Mesothelial cell of epicardium (in vitro differentiated cells): ENCODE data around the gene ARL6. TPM values are rescaled to one million over a fixed set of nuclear protein-coding genes. Genes with fewer than 3 reads are reported as not detected.

Source experiments
- DNase-seq, 2 experiments: peaks; one replicate each; pipeline ENCODE4 v3.0.0; 2021; ENCODE audit warnings: low spot score in 2 of 2; ENCODE audit not compliant: unreplicated experiment in 2 of 2
- H3K27ac Mint-ChIP-seq: 2 replicates; pipeline ENCODE4 v1.8.0; 2021; ENCODE audit warnings: mixed read lengths
- H3K27me3 Mint-ChIP-seq: 2 replicates; pipeline ENCODE4 v1.8.0; 2021; ENCODE audit warnings: low read depth, mixed read lengths
- H3K36me3 Mint-ChIP-seq: 2 replicates; pipeline ENCODE4 v1.8.0; 2021; ENCODE audit warnings: mixed read lengths
- H3K4me1 Mint-ChIP-seq: 2 replicates; pipeline ENCODE4 v1.8.0; 2021; ENCODE audit warnings: mixed read lengths
- H3K4me3 Mint-ChIP-seq: 2 replicates; pipeline ENCODE4 v1.8.0; 2021; ENCODE audit warnings: mild to moderate bottlenecking, moderate library complexity, mixed read lengths
- H3K9me3 Mint-ChIP-seq: 2 replicates; pipeline ENCODE4 v1.8.0; 2021; ENCODE audit warnings: mixed read lengths
- CTCF ChIP-seq: fragments of 200-600 bp; sonication (generic); IDR thresholded peaks from one replicate; pipeline ENCODE4 v1.5.0; 2021; ENCODE audit warnings: antibody characterized with exemption; ENCODE audit not compliant: unreplicated experiment
- total RNA-seq: library from RNA; stranded (reverse); gene quantifications from 3 replicates; pipeline ENCODE4 v1.2.1, GENCODE V29; 2021

The ARL6 gene
- 7.0 to 8.9 TPM (median 8.2 TPM) in 3 replicates for total RNA-seq

GRCh38 chr3:97764407-97765238, at the start of gene ARL6:
ARL6 (plus strand) TSS chr3:97764758; CDS start chr3:97768108, 3,350 bp downstream.
- H3K27ac Mint-ChIP-seq = peak within 1 kb of the TSS; percentile 92
- H3K36me3 Mint-ChIP-seq = peaks cover 4% of the 10 kb centered on the region
- peaks cover 24% of the 10 kb centered on the region for H3K4me1 Mint-ChIP-seq
- H3K4me3 Mint-ChIP-seq = peak within 1 kb of the TSS; percentile 96
- TF ChIP-seq CTCF = no peak
- H3K27me3 Mint-ChIP-seq = no peaks in the 10 kb centered on the region
- peaks cover 2% of the 10 kb centered on the region for H3K9me3 Mint-ChIP-seq
- peak; percentile 56 to 80 for DNase-seq

DNA sequence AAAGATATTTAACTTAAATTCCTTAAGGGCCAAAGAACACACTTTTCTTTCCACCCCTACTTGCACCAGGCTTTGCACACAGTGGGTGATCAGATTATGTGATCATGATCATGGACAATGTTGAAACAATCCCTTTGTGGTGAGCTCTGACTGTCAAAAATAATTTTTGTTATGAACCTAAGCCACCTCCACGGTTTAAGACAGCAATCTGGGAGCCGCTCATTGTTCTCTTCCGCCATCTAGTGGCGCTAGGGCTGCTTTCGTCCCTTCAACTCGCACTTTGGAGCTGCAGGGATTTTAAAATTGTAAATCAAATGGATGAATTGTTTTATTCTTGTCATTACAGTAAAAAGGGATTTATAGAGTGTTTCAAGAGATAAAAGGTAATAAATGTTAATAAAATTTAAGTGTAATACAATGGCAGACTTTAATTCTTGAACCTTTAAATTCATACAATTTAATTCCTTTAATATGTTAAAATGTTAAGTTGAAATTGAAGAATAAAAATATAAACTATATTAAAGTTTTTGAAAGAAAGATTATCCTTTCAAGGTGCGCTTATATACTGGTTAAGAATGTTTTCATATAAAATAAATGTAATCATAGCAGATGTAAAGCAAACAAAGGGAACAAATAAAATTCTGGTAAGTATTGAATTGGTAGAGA, 45.3 kb upstream of the ARL6 start:
- peak; percentile 30 to 75 for DNase-seq
- H3K27me3 Mint-ChIP-seq = no peaks in the 10 kb centered on the region
- H3K4me3 Mint-ChIP-seq = no peak overlapping the region
- H3K4me1 Mint-ChIP-seq = no peaks in the 10 kb centered on the region
- H3K36me3 Mint-ChIP-seq = no peaks in the 10 kb centered on the region
- peaks cover 7% of the 10 kb centered on the region for H3K9me3 Mint-ChIP-seq
- TF ChIP-seq CTCF = peak; percentile 68
- no peak overlapping the region for H3K27ac Mint-ChIP-seq

- TF ChIP-seq CTCF = no peak
- H3K4me1 Mint-ChIP-seq = no peaks in the 10 kb centered on the region
- no peaks in the 10 kb centered on the region for H3K36me3 Mint-ChIP-seq
- H3K27me3 Mint-ChIP-seq = no peaks in the 10 kb centered on the region
- DNase-seq = no peak
- no peak overlapping the region for H3K4me3 Mint-ChIP-seq
- H3K27ac Mint-ChIP-seq = no peak overlapping the region
- peaks cover 7% of the 10 kb centered on the region for H3K9me3 Mint-ChIP-seq
Observed at GRCh38 chr3:97720417-97720816, 44.1 kb upstream of the ARL6 start.

- no peaks in the 10 kb centered on the region for H3K4me1 Mint-ChIP-seq
- no peaks in the 10 kb centered on the region for H3K36me3 Mint-ChIP-seq
- no peak overlapping the region for H3K4me3 Mint-ChIP-seq
- H3K27ac Mint-ChIP-seq = no peak overlapping the region
- no peak for DNase-seq
- H3K9me3 Mint-ChIP-seq = no peaks in the 10 kb centered on the region
- no peaks in the 10 kb centered on the region for H3K27me3 Mint-ChIP-seq
- no peak for TF ChIP-seq CTCF
Observed at GRCh38 chr3:97721446-97721845, 43.1 kb upstream of the ARL6 start.

DNA sequence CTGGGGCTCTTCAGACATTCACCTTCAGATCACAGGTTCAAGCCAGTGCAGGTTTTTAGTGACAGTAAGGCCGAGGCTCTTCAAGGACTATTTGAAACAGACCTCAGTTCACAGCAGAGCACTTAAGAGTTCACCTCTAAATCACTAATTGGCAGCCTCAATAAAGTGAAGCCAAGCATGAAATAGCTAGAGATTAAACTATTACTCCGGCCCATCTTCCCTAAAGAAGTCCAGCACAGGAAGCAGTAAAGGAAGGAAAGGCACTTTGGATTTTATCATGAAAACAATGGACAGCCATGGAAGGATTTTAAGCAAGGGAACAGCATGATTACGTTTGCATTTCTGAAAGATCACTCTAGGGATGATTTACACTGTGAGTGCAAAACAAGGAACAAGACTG, 27.6 kb upstream of the ARL6 start:
- Mint-ChIP-seq H3K4me1 (no peaks in the 10 kb centered on the region), H3K9me3 (no peaks in the 10 kb centered on the region), H3K27me3 (no peaks in the 10 kb centered on the region), H3K36me3 (peaks cover 4% of the 10 kb centered on the region), H3K4me3 (no peak overlapping the region), H3K27ac (no peak overlapping the region)
- DNase-seq = no peak
- no peak for TF ChIP-seq CTCF
